ENCODE results near the gene OLFM1. TPM values are rescaled to one million over a fixed set of nuclear protein-coding genes. Genes with fewer than 3 reads are reported as not detected.

OLFM1 gene
- total RNA-seq, 2 donors from 2014 or later: 6.3 to 7.8 TPM

- H3K36me3 ChIP-seq (replicated peaks in 1 of 2; ENCODE audit: insufficient read depth in 1 of 2, low read depth in 2 of 2): no peaks in the 10 kb centered on the region
- no peak for DNase-seq
- H3K4me1 ChIP-seq: no peaks in the 10 kb centered on the region
- TF ChIP-seq CTCF (IDR thresholded peaks at IDR 0.05): no peak
- TF ChIP-seq POLR2A (IDR thresholded peaks at IDR 0.05): no peak
- WGBS, 2 donors: 76 to 78% methylated on average over 12 to 13 of the region's 13 CpGs
- no peak for ATAC-seq
- peaks cover 0 to 12% (median 0%) of the 10 kb centered on the region in 3 donors for H3K9me3 ChIP-seq
- H3K27ac ChIP-seq: no peak overlapping the region
- no peak overlapping the region for H3K4me3 ChIP-seq
- intact Hi-C loops (cut with DNase I): no loop called here
- H3K27me3 ChIP-seq: no peaks in the 10 kb centered on the region
Measured at GRCh38 chr9:135135171-135135928, 47.9 kb downstream of the OLFM1 start.

GRCh38 chr9:135135929-135136315, 48.5 kb downstream of the OLFM1 start:
- intact Hi-C loops (cut with DNase I): no loop called here
- Histone ChIP-seq H3K36me3 (replicated peaks in 1 of 2; ENCODE audit: insufficient read depth in 1 of 2, low read depth in 2 of 2) (no peaks in the 10 kb centered on the region), H3K9me3 (peaks cover 0 to 12% (median 0%) of the 10 kb centered on the region in 3 donors), H3K4me3 (no peak overlapping the region), H3K4me1 (no peaks in the 10 kb centered on the region), H3K27me3 (no peaks in the 10 kb centered on the region), H3K27ac (no peak overlapping the region)
- WGBS, 2 donors: 56 to 68% methylated on average over 6 of the region's 6 CpGs
- TF ChIP-seq POLR2A (IDR thresholded peaks at IDR 0.05) (no peak), CTCF (IDR thresholded peaks at IDR 0.05) (no peak)
- DNase-seq (no peak), ATAC-seq (no peak)

- TF ChIP-seq POLR2A (IDR thresholded peaks at IDR 0.05): no peak
- no peak for TF ChIP-seq CTCF (IDR thresholded peaks at IDR 0.05)
- no peaks in the 10 kb centered on the region for H3K27me3 ChIP-seq
- no peaks in the 10 kb centered on the region for H3K36me3 ChIP-seq (replicated peaks in 1 of 2; ENCODE audit: insufficient read depth in 1 of 2, low read depth in 2 of 2)
- 48 to 74% methylated on average over 7 to 9 of the region's 9 CpGs for WGBS, 2 donors
- H3K4me3 ChIP-seq: no peak overlapping the region
- peaks cover 0 to 12% (median 0%) of the 10 kb centered on the region in 3 donors for H3K9me3 ChIP-seq
- ATAC-seq (no peak), DNase-seq (no peak)
- no peaks in the 10 kb centered on the region for H3K4me1 ChIP-seq
- intact Hi-C loops (cut with DNase I): no loop called here
- H3K27ac ChIP-seq: no peak overlapping the region
Measured at GRCh38 chr9:135136481-135136880, 49.0 kb downstream of the OLFM1 start.

- Histone ChIP-seq H3K4me3 (no peak overlapping the region), H3K27ac (peak overlapping the region in 1 of 4 donors; percentile 15), H3K27me3 (no peaks in the 10 kb centered on the region), H3K4me1 (no peaks in the 10 kb centered on the region), H3K9me3 (peaks cover 0 to 12% (median 0%) of the 10 kb centered on the region in 3 donors), H3K36me3 (replicated peaks in 1 of 2; ENCODE audit: insufficient read depth in 1 of 2, low read depth in 2 of 2) (no peaks in the 10 kb centered on the region)
- TF ChIP-seq POLR2A (IDR thresholded peaks at IDR 0.05) (no peak), CTCF (IDR thresholded peaks at IDR 0.05) (no peak)
- WGBS, 2 donors: 35 to 44% methylated on average over 15 to 18 of the region's 18 CpGs
- peak in 2 of 4 donors; percentile 32 to 43 for DNase-seq
- intact Hi-C loops (cut with DNase I): no loop called here
- ATAC-seq: peak; percentile 53
Measured at GRCh38 chr9:135136991-135137832, 49.7 kb downstream of the OLFM1 start.

Measured in body of pancreas (tissue), 4 donors.